RWPE1 (cell line): ENCODE data around the gene RAI14.

Source experiments
- CTCF ChIA-PET: fragments of 350-600 bp; sonication (Branson Sonifier 250); formaldehyde crosslinking; extraction: SDS; loops from one replicate; lab custom pipeline; 2021; lab: Yijun Ruan, JAX
- POLR2A ChIA-PET: fragments of 400-600 bp; formaldehyde crosslinking; extraction: SDS; loops from one replicate; lab custom pipeline; 2020; ENCODE audit warnings: antibody characterized with exemption; ENCODE audit not compliant: low non-redundant PET; lab: Yijun Ruan, JAX
- DNase-seq: peaks from one replicate; pipeline ENCODE4 v3.0.0; 2012; ENCODE audit warnings: low spot score
- H3K27ac ChIP-seq: fragments of 450-650 bp; 2 replicates; pipeline ENCODE4 v1.5.1; 2017
- CTCF ChIP-seq: fragments of 450-650 bp; conservative IDR thresholded peaks from 2 replicates; pipeline ENCODE4 v1.5.1; 2017; ENCODE audit warnings: low read depth, mild to moderate bottlenecking

RAI14 gene

GRCh38 chr5:34686762-34687268 is 30.7 kb downstream of the RAI14 start:
- H3K27ac ChIP-seq, result no peak overlapping the region
- DNase-seq, result peak; percentile 72
- no peak for TF ChIP-seq CTCF
- POLR2A ChIA-PET, result no interaction called here
- CTCF ChIA-PET, result interaction anchor here (0.6 to 1.4 kb wide), 4 partner anchors 105 to 930 kb away, joined by 3 to 5 read pairs (median 4); no protein-coding TSS in a partner anchor

GRCh38 chr5:34687269-34688011 is 31.3 kb downstream of the RAI14 start:
- no peak for TF ChIP-seq CTCF
- DNase-seq, result no peak
- POLR2A ChIA-PET, result interaction anchor here (0.7 kb wide), 1 partner anchor 8 kb away, joined by 3 read pairs; no protein-coding TSS in a partner anchor
- CTCF ChIA-PET, result interaction anchor here (0.6 to 1.5 kb wide), 5 partner anchors 16 to 930 kb away, joined by 3 to 5 read pairs (median 4); no protein-coding TSS in a partner anchor
- no peak overlapping the region for H3K27ac ChIP-seq

- CTCF ChIA-PET, result interaction anchor here (0.8 to 1.5 kb wide), 3 partner anchors 15 to 210 kb away, joined by 3 to 4 read pairs (median 3); no protein-coding TSS in a partner anchor
- no peak overlapping the region for H3K27ac ChIP-seq
- POLR2A ChIA-PET, result interaction anchor here (0.7 kb wide), 1 partner anchor 9 kb away, joined by 3 read pairs; no protein-coding TSS in a partner anchor
- TF ChIP-seq CTCF, result no peak
- DNase-seq, result no peak
Measured at GRCh38 chr5:34688015-34688810, 32.1 kb downstream of the RAI14 start.

GRCh38 chr5:34690301-34690700 is 34.2 kb downstream of the RAI14 start:
- ChIA-PET CTCF (no interaction called here), POLR2A (no interaction called here)
- H3K27ac ChIP-seq, result no peak overlapping the region
- no peak for TF ChIP-seq CTCF
- DNase-seq, result no peak

- no peak for DNase-seq
- ChIA-PET POLR2A (no interaction called here), CTCF (no interaction called here)
- H3K27ac ChIP-seq, result no peak overlapping the region
- no peak for TF ChIP-seq CTCF
Measured at GRCh38 chr5:34690898-34691297, 34.8 kb downstream of the RAI14 start.

GRCh38 chr5:34691326-34691725 is 35.2 kb downstream of the RAI14 start:
- CTCF ChIA-PET, result no interaction called here
- H3K27ac ChIP-seq, result no peak overlapping the region

More at GRCh38 chr5:34691326-34691725, 35.2 kb downstream of the RAI14 start:
- no peak for TF ChIP-seq CTCF
- no peak for DNase-seq
- POLR2A ChIA-PET, result no interaction called here
